Tibial nerve (tissue), 4 donors: ENCODE measurements around the gene MT2A.

ENCODE experiments used
- CTCF ChIP-seq, 5 experiments: fragments of 200-600 bp in 3 of 5; fragments of 450-650 bp in 2 of 5; sonication (generic) in 3 of 5; IDR thresholded peaks; one replicate each; pipeline ENCODE4 v1.5.1; 2016 to 2019; ENCODE audit warnings: antibody characterized with exemption in 5 of 5, mild to moderate bottlenecking in 3 of 5, moderate library complexity in 2 of 5
- EP300 ChIP-seq, 2 donors: sonication (generic); formaldehyde crosslinking; IDR thresholded peaks; one replicate each; pipeline ENCODE4 v1.6.1; 2017; ENCODE audit warnings: antibody characterized with exemption in 2 of 2, mild to moderate bottlenecking in 1 of 2
- POLR2A ChIP-seq, 2 donors: fragments of 450-650 bp; IDR thresholded peaks; one replicate each; pipeline ENCODE4 v1.6.1; 2017; ENCODE audit warnings: antibody characterized with exemption in 2 of 2, mild to moderate bottlenecking in 2 of 2, moderate library complexity in 2 of 2

GRCh38 chr16:56610609-56611111, 2.3 kb downstream of the MT2A start:
- TF ChIP-seq EP300 (IDR thresholded peaks at IDR 0.05) = no peak
- TF ChIP-seq CTCF (IDR thresholded peaks at IDR 0.05) = no peak
- TF ChIP-seq POLR2A (IDR thresholded peaks at IDR 0.05) = no peak
